NCI-H1694 (cell line): Measurements from ENCODE around the gene MGRN1.
"Not testable (repeated sequence)": the region's sequence is repeated elsewhere in the genome, so short reads cannot be mapped to it uniquely, and the experiment has no call there.

Source experiments
- DNase-seq: peaks from one replicate; lab custom pipeline; 2025; lab: John Stamatoyannopoulos, UW

Gene MGRN1

DNA sequence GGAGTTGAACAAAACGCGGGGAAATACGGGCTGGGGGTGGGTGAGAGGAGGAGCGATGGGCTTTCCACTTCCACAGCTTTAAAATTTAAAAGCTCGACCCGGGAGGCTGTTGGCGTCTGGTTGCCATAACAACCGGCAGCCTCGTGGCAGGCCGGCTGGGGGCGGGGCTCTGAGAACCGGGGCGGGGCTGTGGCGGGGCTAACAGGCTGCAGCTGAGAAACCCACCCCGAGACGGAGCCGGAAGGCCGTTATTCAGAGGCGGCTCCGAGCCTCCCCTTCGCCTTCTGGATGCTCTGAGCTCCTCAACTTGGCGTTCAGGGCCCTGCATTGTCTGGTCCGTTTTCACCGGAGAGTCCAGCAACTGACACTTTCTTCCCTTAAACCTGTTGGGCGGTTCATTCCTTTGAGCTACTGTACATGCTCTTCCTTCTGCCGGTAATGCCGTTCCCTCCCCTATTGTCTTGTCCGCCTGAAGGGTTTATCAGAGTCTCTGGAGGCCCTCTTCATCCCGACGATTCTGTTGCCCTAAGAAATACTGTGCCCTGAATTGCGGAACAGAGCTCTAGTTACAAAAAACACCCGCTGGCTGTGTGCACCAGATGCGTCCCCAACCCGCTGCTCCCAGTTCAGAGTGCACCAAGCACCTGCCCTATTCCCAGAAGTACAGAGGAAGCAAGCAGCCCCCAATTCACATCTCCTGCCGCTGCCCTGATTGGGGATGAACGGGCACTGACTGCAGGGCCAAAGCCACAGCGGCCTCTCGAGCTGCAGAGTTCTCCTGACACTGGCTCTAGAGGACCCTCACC, 110.3 kb downstream of the MGRN1 start:
- peak; percentile 43 for DNase-seq

DNA sequence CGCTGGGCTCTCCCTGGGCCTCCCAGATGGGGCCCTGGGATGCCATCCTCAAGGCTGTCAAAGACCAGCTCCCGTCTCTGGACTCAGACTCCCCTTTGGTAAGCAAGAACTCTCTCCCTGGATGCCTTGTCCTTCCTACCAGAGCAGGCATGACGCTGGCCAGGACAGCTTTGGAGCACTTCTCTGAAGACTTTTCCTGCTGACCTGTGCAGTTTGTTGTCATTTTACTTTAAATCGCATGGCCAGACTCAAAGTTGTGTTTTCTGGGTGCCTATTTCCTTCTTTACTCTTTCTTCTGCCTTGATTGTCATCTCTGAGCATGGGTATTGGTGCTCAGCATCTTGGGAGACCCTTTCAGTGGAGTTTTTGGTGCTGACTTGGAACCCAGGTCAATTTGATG, 111.9 kb downstream of the MGRN1 start:
- no peak for DNase-seq

DNA sequence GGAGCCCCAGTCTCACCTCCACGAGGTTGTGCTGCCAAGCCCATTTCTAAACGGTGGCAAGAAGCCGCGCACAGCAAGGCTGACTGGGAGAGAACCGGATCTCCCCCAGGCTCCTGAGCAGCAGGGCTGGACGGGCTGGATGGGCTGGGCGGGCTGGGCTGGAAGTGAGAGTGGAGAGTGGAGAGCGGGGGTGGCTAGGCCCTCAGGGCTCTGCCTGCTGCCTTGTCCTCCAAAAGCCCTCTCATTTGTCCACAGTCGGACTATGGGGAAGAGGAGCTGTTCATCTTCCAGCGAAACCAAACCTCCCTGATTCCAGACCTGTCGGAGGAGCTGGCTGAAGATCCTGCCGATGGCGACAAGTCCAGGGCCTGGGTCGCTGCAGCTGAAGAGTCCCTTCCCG, 112.9 kb downstream of the MGRN1 start:
- no peak for DNase-seq

DNA sequence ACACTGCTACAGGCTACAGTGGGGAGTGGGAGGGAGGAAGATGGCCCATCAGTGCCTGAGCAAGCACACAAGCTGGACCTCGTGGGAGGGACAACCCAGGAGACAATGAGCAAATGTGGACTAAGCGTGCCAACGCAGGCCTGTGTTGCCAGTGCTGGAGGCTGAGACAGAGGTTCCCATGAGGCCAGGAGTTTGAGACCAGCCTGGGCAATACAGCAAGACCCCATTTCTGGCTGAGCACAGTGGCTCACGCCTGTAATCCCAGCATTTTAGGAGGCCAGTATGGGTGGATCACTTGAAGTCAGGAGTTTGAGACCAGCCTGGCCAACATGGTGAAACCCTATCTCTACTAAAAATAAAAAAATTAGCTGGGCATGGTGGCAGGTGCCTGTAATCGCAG, 113.7 kb downstream of the MGRN1 start:
- not testable (repeated sequence) for DNase-seq
